ENCODE data around the gene INSM1. TPM values are rescaled to one million over a fixed set of nuclear protein-coding genes. Genes with fewer than 3 reads are reported as not detected.
A peak's percentile ranks its signal among the peaks of the same experiment; 100 is the strongest.

INSM1 gene
- total and polyA plus RNA-seq, 2 donors (not counting 1 experiment from before 2014, with no cell fraction given): not detected

GRCh38 chr20:20412750-20413149 lies 44.8 kb downstream of the INSM1 start:
- no peaks in the 10 kb centered on the region for H3K79me2 ChIP-seq (ENCODE audit: control insufficient read depth, insufficient read depth, low read length)
- H4K20me1 ChIP-seq (ENCODE audit: control insufficient read depth, extremely low read depth, insufficient read depth, low read length): no peaks in the 10 kb centered on the region
- peak in 1 of 2 donors; percentile 76 for DNase-seq (ENCODE audit: low read depth in 2 of 2)
- TF ChIP-seq EZH2 (IDR thresholded peaks at IDR 0.05; ENCODE audit: low read length, missing control alignments): no peak
- no peak for TF ChIP-seq CTCF (conservative IDR thresholded peaks at IDR 0.05 in 1 of 2, IDR thresholded peaks at IDR 0.05 in 1 of 2; ENCODE audit: low read depth in 1 of 2, low read length in 2 of 2)
- H3K36me3 ChIP-seq (ENCODE audit: control insufficient read depth, insufficient read depth, low read length): no peaks in the 10 kb centered on the region
- H3K4me1 ChIP-seq (ENCODE audit: control insufficient read depth, extremely low read depth, insufficient read depth, low read length): no peaks in the 10 kb centered on the region
- H3K27me3 ChIP-seq (ENCODE audit: control insufficient read depth, insufficient read depth, low read length): no peaks in the 10 kb centered on the region
- no peak overlapping the region for H3K9ac ChIP-seq (ENCODE audit: insufficient read depth, low read length)
- H2AFZ ChIP-seq (ENCODE audit: low read length): no peak overlapping the region
- H3K4me3 ChIP-seq (replicated peaks in 1 of 4; ENCODE audit: control extremely low read depth in 1 of 4, insufficient read depth in 1 of 4, low read depth in 3 of 4, low read length in 4 of 4): no peak overlapping the region
- H3K9me3 ChIP-seq (ENCODE audit: control insufficient read depth, insufficient read depth, low read depth, low read length): no peaks in the 10 kb centered on the region
- no peak overlapping the region for H3K27ac ChIP-seq (ENCODE audit: insufficient read depth, low read length)
- no peak overlapping the region for H3K4me2 ChIP-seq (ENCODE audit: extremely low read depth, insufficient read depth, low read length)

- H4K20me1 ChIP-seq (ENCODE audit: control insufficient read depth, extremely low read depth, insufficient read depth, low read length): no peaks in the 10 kb centered on the region
- DNase-seq (ENCODE audit: low read depth in 2 of 2): peak in 1 of 2 donors; percentile 17
- TF ChIP-seq EZH2 (IDR thresholded peaks at IDR 0.05; ENCODE audit: low read length, missing control alignments) (no peak), CTCF (conservative IDR thresholded peaks at IDR 0.05 in 1 of 2, IDR thresholded peaks at IDR 0.05 in 1 of 2; ENCODE audit: low read depth in 1 of 2, low read length in 2 of 2) (no peak)
- no peak overlapping the region for H3K9ac ChIP-seq (ENCODE audit: insufficient read depth, low read length)
- H2AFZ ChIP-seq (ENCODE audit: low read length): no peak overlapping the region
- no peaks in the 10 kb centered on the region for H3K27me3 ChIP-seq (ENCODE audit: control insufficient read depth, insufficient read depth, low read length)
- no peak overlapping the region for H3K4me3 ChIP-seq (replicated peaks in 1 of 4; ENCODE audit: control extremely low read depth in 1 of 4, insufficient read depth in 1 of 4, low read depth in 3 of 4, low read length in 4 of 4)
- no peaks in the 10 kb centered on the region for H3K9me3 ChIP-seq (ENCODE audit: control insufficient read depth, insufficient read depth, low read depth, low read length)
- no peak overlapping the region for H3K4me2 ChIP-seq (ENCODE audit: extremely low read depth, insufficient read depth, low read length)
- H3K36me3 ChIP-seq (ENCODE audit: control insufficient read depth, insufficient read depth, low read length): no peaks in the 10 kb centered on the region
- H3K4me1 ChIP-seq (ENCODE audit: control insufficient read depth, extremely low read depth, insufficient read depth, low read length): no peaks in the 10 kb centered on the region
- no peak overlapping the region for H3K27ac ChIP-seq (ENCODE audit: insufficient read depth, low read length)
- no peaks in the 10 kb centered on the region for H3K79me2 ChIP-seq (ENCODE audit: control insufficient read depth, insufficient read depth, low read length)
Measured at GRCh38 chr20:20413810-20414281, 45.9 kb downstream of the INSM1 start.

GRCh38 chr20:20414640-20415220 lies 46.8 kb downstream of the INSM1 start:
- Histone ChIP-seq H3K27me3 (ENCODE audit: control insufficient read depth, insufficient read depth, low read length) (no peaks in the 10 kb centered on the region), H3K9ac (ENCODE audit: insufficient read depth, low read length) (no peak overlapping the region), H2AFZ (ENCODE audit: low read length) (no peak overlapping the region), H3K27ac (ENCODE audit: insufficient read depth, low read length) (no peak overlapping the region), H3K4me3 (replicated peaks in 1 of 4; ENCODE audit: control extremely low read depth in 1 of 4, insufficient read depth in 1 of 4, low read depth in 3 of 4, low read length in 4 of 4) (no peak overlapping the region), H3K4me1 (ENCODE audit: control insufficient read depth, extremely low read depth, insufficient read depth, low read length) (no peaks in the 10 kb centered on the region), H4K20me1 (ENCODE audit: control insufficient read depth, extremely low read depth, insufficient read depth, low read length) (no peaks in the 10 kb centered on the region), H3K79me2 (ENCODE audit: control insufficient read depth, insufficient read depth, low read length) (no peaks in the 10 kb centered on the region), H3K9me3 (ENCODE audit: control insufficient read depth, insufficient read depth, low read depth, low read length) (no peaks in the 10 kb centered on the region), H3K4me2 (ENCODE audit: extremely low read depth, insufficient read depth, low read length) (no peak overlapping the region), H3K36me3 (ENCODE audit: control insufficient read depth, insufficient read depth, low read length) (no peaks in the 10 kb centered on the region)
- TF ChIP-seq CTCF (conservative IDR thresholded peaks at IDR 0.05 in 1 of 2, IDR thresholded peaks at IDR 0.05 in 1 of 2; ENCODE audit: low read depth in 1 of 2, low read length in 2 of 2) (no peak), EZH2 (IDR thresholded peaks at IDR 0.05; ENCODE audit: low read length, missing control alignments) (no peak)
- no peak for DNase-seq (ENCODE audit: low read depth in 2 of 2)
